GM12872 (cell line): ENCODE measurements around the gene PEAR1.

Experiments
- CTCF ChIP-seq: IDR thresholded peaks from 3 replicates; pipeline ENCODE4 v1.5.1; 2011; ENCODE audit warnings: low read depth, mild to moderate bottlenecking, low read length, moderate library complexity; ENCODE audit not compliant: insufficient read depth

Gene PEAR1

GRCh38 chr1:156920233-156921052, 26.9 kb downstream of the PEAR1 start, which contains the start of gene LRRC71:
Gene LRRC71 (plus strand): TSS chr1:156920632. CDS start chr1:156920804, 172 bp downstream.
- peak; percentile 43; the same call in 2 of the 3 replicates for TF ChIP-seq CTCF

- no peak for TF ChIP-seq CTCF
Measured at GRCh38 chr1:156921053-156921529, 27.6 kb downstream of the PEAR1 start.

GRCh38 chr1:156922986-156923669, 29.6 kb downstream of the PEAR1 start:
- TF ChIP-seq CTCF, result no peak

GRCh38 chr1:156923670-156924477, 30.4 kb downstream of the PEAR1 start:
- TF ChIP-seq CTCF, result no peak

- TF ChIP-seq CTCF, result no peak
Measured at GRCh38 chr1:156924478-156925153, 31.1 kb downstream of the PEAR1 start.

GRCh38 chr1:156925154-156926010, 31.9 kb downstream of the PEAR1 start:
- no peak for TF ChIP-seq CTCF
